ENCODE data around the gene ENDOV.
A peak's percentile ranks its signal among the peaks of the same experiment; 100 is the strongest.

ENDOV gene

GRCh38 chr17:80425835-80426426 is 11.0 kb downstream of the ENDOV start:
- no peak overlapping the region for H3K4me3 ChIP-seq (ENCODE audit: low read depth, low read length)
- TF ChIP-seq, protein P1, sequence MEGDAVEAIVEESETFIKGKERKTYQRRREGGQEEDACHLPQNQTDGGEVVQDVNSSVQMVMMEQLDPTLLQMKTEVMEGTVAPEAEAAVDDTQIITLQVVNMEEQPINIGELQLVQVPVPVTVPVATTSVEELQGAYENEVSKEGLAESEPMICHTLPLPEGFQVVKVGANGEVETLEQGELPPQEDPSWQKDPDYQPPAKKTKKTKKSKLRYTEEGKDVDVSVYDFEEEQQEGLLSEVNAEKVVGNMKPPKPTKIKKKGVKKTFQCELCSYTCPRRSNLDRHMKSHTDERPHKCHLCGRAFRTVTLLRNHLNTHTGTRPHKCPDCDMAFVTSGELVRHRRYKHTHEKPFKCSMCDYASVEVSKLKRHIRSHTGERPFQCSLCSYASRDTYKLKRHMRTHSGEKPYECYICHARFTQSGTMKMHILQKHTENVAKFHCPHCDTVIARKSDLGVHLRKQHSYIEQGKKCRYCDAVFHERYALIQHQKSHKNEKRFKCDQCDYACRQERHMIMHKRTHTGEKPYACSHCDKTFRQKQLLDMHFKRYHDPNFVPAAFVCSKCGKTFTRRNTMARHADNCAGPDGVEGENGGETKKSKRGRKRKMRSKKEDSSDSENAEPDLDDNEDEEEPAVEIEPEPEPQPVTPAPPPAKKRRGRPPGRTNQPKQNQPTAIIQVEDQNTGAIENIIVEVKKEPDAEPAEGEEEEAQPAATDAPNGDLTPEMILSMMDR (IDR thresholded peaks at IDR 0.05; ENCODE audit: low read depth, low read length), result no peak
- DNase-seq (ENCODE audit: low read depth, low spot score), result no peak
- in situ Hi-C loops (cut with HindIII; ENCODE audit: low sequenced_read_pairs), result no loop called here

DNA sequence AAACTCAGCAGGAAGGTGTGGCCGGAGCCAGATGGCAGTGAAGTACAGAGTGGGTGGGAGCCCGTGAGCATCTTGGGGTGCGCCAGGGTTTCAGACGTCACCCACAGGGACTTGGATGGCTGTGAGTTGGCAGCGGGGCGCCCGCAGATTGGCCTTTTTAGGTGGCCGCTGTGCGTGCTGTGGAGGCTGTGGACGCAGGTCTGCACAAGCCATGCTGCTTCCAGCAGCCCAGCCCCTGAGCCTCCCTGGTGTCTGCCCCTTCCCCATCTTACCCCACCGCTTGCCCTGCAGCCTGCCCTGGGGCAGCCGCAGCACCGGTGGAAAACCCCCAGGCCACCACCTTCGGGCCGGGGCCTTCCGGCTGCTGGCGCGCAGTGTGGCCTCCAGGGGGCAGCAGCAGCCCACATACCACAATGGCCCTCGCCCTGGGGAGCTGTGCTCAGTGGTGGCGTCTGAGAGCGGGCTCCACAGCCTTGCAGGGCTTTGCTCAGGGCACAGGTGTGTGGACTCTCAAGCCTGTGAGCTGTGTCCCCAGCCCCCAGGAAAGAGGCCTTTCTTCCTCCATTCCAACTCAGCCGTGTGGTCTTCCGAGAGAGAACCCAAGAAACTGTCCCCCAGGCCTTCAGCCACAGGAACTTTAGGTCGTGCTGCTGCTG is 11.8 kb downstream of the ENDOV start:
- in situ Hi-C loops (cut with HindIII; ENCODE audit: low sequenced_read_pairs), result no loop called here
- TF ChIP-seq, protein P1 (IDR thresholded peaks at IDR 0.05; ENCODE audit: low read depth, low read length), result peak; percentile 95

DNA sequence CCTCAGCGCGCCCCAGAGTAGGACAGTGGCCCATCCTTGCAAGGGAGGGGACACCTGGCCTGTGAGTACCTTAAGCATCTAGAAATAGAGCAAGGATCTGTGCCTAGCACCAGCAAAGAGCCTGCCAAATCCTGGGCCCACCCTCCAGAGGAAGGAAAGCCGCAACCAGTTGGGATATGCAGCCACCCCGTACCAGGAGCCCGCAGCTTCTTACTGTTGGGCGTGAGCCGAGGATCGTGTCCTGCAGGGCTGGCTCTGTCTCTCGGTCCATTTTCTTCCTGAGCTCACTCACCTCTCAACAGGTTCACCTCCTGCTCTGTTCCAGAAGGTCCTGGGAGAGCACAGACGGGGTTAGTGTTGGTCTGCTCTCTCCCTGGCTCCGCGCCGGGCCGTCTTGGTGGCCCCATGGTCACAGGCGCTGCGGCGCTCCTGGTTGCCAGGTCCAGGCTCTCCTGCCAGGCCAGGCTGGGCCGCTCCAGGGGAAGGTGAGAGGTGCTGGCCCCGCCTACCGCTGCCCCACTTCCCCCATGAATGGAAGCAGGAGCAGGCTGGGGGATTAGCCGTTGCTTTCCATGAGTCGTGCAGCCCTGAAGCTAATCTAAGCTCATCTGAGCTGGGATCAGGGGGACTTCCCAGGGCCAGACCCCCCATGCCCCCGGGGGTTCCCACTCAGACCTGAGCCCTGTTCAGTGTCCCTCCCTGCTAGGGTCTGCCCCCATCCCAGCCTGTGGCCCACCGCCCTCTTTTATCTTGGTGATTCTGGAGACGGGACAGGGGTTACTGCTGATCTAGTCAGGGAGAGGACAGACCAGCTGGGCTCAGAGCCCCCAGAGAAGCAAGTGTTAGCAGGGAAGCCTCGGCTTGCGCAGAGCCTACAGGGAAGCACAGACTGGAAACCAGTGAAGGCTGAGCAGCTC is 12.7 kb downstream of the ENDOV start:
- TF ChIP-seq, protein P1 (IDR thresholded peaks at IDR 0.05; ENCODE audit: low read depth, low read length), result no peak
- in situ Hi-C loops (cut with HindIII; ENCODE audit: low sequenced_read_pairs), result no loop called here
- no peak overlapping the region for H3K4me3 ChIP-seq (ENCODE audit: low read depth, low read length)
- no peak for DNase-seq (ENCODE audit: low read depth, low spot score)

More for the DNA sequence above, 11.8 kb downstream of the ENDOV start:
- no peak overlapping the region for H3K4me3 ChIP-seq (ENCODE audit: low read depth, low read length)
- peak; percentile 40 for DNase-seq (ENCODE audit: low read depth, low spot score)

- no peak for DNase-seq (ENCODE audit: low read depth, low spot score)
- in situ Hi-C loops (cut with HindIII; ENCODE audit: low sequenced_read_pairs), result no loop called here
- H3K4me3 ChIP-seq (ENCODE audit: low read depth, low read length), result no peak overlapping the region
- TF ChIP-seq, protein P1 (IDR thresholded peaks at IDR 0.05; ENCODE audit: low read depth, low read length), result no peak
Observed at GRCh38 chr17:80428363-80428762, 13.4 kb downstream of the ENDOV start.

- DNase-seq (ENCODE audit: low read depth, low spot score), result no peak
- no peak overlapping the region for H3K4me3 ChIP-seq (ENCODE audit: low read depth, low read length)
- in situ Hi-C loops (cut with HindIII; ENCODE audit: low sequenced_read_pairs), result no loop called here
- TF ChIP-seq, protein P1 (IDR thresholded peaks at IDR 0.05; ENCODE audit: low read depth, low read length), result no peak
Observed at GRCh38 chr17:80428796-80429195, 13.8 kb downstream of the ENDOV start.

DNA sequence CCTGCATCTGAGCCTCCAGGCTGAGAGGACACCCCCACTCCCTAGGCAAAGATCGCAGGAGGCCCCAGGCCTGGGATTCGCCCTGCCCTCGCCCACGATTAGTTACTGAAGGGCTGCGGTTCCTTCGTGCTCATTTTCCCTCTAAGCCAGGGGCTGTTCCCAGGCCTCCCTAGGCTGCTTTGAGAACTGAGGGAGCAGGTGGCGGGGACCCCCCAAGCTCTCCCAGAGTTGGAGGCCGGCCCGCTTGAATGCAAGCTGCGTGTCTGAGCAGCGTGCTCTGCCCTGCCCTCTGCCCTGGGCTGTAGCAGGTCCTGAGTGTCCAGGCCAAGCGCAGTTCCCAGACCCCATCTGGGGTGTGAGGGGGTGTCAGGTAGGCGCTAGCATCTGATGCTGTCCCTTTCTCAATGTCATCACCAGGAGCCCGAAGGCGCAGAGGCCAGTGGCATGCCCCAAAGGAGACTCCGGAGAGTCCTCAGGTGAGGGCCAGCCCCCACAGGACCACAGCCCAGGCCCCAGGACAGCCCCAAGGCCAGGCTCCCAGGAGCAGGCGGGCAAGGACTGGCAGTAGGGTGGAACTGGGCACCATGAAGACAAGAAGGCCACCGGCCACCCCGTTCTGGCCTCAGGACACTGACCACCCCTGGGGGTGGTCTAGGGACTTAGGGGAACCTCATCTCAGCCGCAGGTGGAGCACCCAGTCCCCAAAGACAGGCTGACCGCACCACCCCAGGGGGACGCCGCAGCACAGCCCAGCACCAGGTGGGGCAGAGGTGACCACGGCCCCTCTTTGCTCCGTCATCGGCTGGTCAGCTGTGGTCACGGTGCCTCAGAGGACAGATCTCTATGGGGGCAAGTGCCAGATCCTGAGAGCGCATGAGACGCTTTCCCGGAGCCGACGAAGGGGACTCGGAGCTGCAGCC is 14.6 kb downstream of the ENDOV start:
- TF ChIP-seq, protein P1 (IDR thresholded peaks at IDR 0.05; ENCODE audit: low read depth, low read length), result no peak
- in situ Hi-C loops (cut with HindIII; ENCODE audit: low sequenced_read_pairs), result no loop called here
- no peak overlapping the region for H3K4me3 ChIP-seq (ENCODE audit: low read depth, low read length)
- DNase-seq (ENCODE audit: low read depth, low spot score), result no peak

All from astrocyte of the spinal cord (primary cell).